DOHH2 (cell line): ENCODE measurements around the gene ZNF23.

ENCODE experiments used
- H3F3A ChIP-seq: fragments of 200-600 bp; sonication (generic), shearing (Covaris generic); 2 replicates; pipeline ENCODE4 v1.6.0; 2016; ENCODE audit warnings: antibody characterized with exemption, mild to moderate bottlenecking; ENCODE audit not compliant: control insufficient read depth, insufficient read depth
- H3K27ac ChIP-seq: fragments of 200-600 bp; sonication (generic); 2 replicates; pipeline ENCODE4 v1.5.1; 2014; ENCODE audit warnings: low read depth, mild to moderate bottlenecking, low read length, moderate library complexity
- H3K27me3 ChIP-seq: fragments of 200-600 bp; sonication (generic); 2 replicates; pipeline ENCODE4 v1.6.1; 2014; ENCODE audit warnings: mild to moderate bottlenecking, low read length, mixed read lengths; ENCODE audit not compliant: control insufficient read depth
- H3K36me3 ChIP-seq: fragments of 200-600 bp; sonication (generic); 2 replicates; pipeline ENCODE4 v1.6.1; 2014; ENCODE audit warnings: mild to moderate bottlenecking, low read length, moderate library complexity, mixed read lengths; ENCODE audit not compliant: control insufficient read depth
- H3K4me1 ChIP-seq: fragments of 200-600 bp; sonication (generic); 2 replicates; pipeline ENCODE4 v1.6.1; 2014; ENCODE audit warnings: mild to moderate bottlenecking, low read length, mixed read lengths; ENCODE audit not compliant: control insufficient read depth
- H3K4me2 ChIP-seq: fragments of 200-600 bp; sonication (generic); 2 replicates; pipeline ENCODE4 v1.6.0; 2014; ENCODE audit warnings: mild to moderate bottlenecking, low read length, moderate library complexity
- H3K4me3 ChIP-seq: fragments of 200-600 bp; sonication (generic); 2 replicates; pipeline ENCODE4 v1.5.1; 2014; ENCODE audit warnings: mild to moderate bottlenecking, low read length, mixed read lengths
- H3K79me2 ChIP-seq: fragments of 200-600 bp; sonication (generic); 2 replicates; pipeline ENCODE4 v1.6.1; 2014; ENCODE audit warnings: mild to moderate bottlenecking, low read length, mixed read lengths; ENCODE audit not compliant: control insufficient read depth
- H3K9me2 ChIP-seq: fragments of 200-600 bp; sonication (generic); replicated peaks from 2 replicates; pipeline ENCODE4 v1.6.1; 2014; ENCODE audit warnings: mild to moderate bottlenecking, low read length, mixed read lengths; ENCODE audit not compliant: control insufficient read depth
- H3K9me3 ChIP-seq: fragments of 200-600 bp; sonication (generic); 2 replicates; pipeline ENCODE4 v1.6.1; 2014; ENCODE audit warnings: antibody characterized with exemption, low read length, mixed read lengths; ENCODE audit not compliant: control insufficient read depth, insufficient read depth
- H4K20me1 ChIP-seq: fragments of 200-600 bp; sonication (generic); 2 replicates; pipeline ENCODE4 v1.6.0; 2014; ENCODE audit warnings: low read depth, mild to moderate bottlenecking, antibody characterized with exemption, low read length, moderate library complexity; ENCODE audit not compliant: control insufficient read depth, insufficient read depth
- EZH2phosphoT487 ChIP-seq: fragments of 200-600 bp; sonication (generic); IDR thresholded peaks from 2 replicates; pipeline ENCODE4 v1.6.1; 2017; ENCODE audit warnings: borderline replicate concordance, mild to moderate bottlenecking, antibody characterized with exemption, low read length, moderate library complexity, mixed read lengths
- TF ChIP-seq, protein P1 (sequence below): fragments of 200-600 bp; sonication (generic); IDR thresholded peaks from one replicate; pipeline ENCODE4 v1.5.1; 2014; ENCODE audit warnings: antibody characterized with exemption, mild to moderate bottlenecking, low read depth, low read length; ENCODE audit not compliant: poor library complexity, severe bottlenecking

ZNF23 gene

DNA sequence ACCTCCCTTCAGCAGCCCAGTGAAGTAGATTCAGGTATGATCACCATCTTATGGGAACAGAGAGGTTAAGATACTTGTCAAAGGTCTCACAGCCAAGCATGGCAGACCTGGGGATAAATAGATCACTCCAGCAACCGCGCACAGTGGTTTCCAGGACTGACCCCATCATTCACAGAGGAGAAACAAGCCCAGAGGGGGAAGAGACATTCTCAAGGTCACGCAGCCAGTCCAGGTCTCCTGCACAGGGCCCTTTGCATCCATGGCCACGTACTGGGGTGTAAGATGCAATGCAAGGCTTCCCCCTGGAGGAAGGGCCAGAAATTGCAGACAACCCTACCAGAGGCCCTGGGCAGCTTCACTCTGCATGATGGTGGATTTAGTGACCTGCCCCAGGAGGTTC, 40.1 kb downstream of the ZNF23 start:
- no peak overlapping the region for H3K4me3 ChIP-seq
- H3K4me2 ChIP-seq, result no peak overlapping the region
- no peaks in the 10 kb centered on the region for H3F3A ChIP-seq
- no peaks in the 10 kb centered on the region for H3K9me2 ChIP-seq
- no peaks in the 10 kb centered on the region for H3K79me2 ChIP-seq
- H3K9me3 ChIP-seq, result no peaks in the 10 kb centered on the region
- TF ChIP-seq, protein P1, sequence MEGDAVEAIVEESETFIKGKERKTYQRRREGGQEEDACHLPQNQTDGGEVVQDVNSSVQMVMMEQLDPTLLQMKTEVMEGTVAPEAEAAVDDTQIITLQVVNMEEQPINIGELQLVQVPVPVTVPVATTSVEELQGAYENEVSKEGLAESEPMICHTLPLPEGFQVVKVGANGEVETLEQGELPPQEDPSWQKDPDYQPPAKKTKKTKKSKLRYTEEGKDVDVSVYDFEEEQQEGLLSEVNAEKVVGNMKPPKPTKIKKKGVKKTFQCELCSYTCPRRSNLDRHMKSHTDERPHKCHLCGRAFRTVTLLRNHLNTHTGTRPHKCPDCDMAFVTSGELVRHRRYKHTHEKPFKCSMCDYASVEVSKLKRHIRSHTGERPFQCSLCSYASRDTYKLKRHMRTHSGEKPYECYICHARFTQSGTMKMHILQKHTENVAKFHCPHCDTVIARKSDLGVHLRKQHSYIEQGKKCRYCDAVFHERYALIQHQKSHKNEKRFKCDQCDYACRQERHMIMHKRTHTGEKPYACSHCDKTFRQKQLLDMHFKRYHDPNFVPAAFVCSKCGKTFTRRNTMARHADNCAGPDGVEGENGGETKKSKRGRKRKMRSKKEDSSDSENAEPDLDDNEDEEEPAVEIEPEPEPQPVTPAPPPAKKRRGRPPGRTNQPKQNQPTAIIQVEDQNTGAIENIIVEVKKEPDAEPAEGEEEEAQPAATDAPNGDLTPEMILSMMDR, result peak; percentile 62
- no peak for TF ChIP-seq EZH2phosphoT487
- H3K27me3 ChIP-seq, result peaks cover 10% of the 10 kb centered on the region; the same call in 1 of the 2 replicates
- H3K4me1 ChIP-seq, result no peaks in the 10 kb centered on the region
- no peaks in the 10 kb centered on the region for H3K36me3 ChIP-seq
- H3K27ac ChIP-seq, result no peak overlapping the region
- no peaks in the 10 kb centered on the region for H4K20me1 ChIP-seq

DNA sequence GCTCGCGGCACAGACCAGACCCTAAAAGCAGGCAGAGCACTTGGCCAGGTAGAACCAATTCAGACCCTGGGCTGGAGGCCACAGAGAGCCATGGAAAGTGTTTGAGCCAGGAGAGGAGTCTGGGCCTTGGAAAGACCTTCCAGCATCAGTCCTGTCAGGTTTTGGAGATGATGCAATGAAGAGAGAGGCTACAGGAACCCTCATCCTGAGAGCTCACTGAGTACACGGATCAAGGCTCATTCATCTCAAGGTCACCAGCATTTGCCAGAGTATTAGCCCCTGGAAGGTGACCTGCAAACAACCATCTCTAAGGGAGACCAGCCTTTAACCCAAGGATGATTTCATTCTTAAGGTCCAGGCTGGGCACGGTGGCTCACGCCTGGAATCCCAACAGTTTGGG, 48.0 kb downstream of the ZNF23 start:
- no peak overlapping the region for H3K4me2 ChIP-seq
- no peak overlapping the region for H3K27ac ChIP-seq
- H3K4me1 ChIP-seq, result peaks cover 4% of the 10 kb centered on the region; the same call in 1 of the 2 replicates
- no peaks in the 10 kb centered on the region for H3K36me3 ChIP-seq
- no peak overlapping the region for H3K4me3 ChIP-seq
- no peaks in the 10 kb centered on the region for H3K9me3 ChIP-seq
- no peaks in the 10 kb centered on the region for H4K20me1 ChIP-seq
- H3F3A ChIP-seq, result no peaks in the 10 kb centered on the region
- H3K79me2 ChIP-seq, result no peaks in the 10 kb centered on the region
- TF ChIP-seq, protein P1, result no peak
- no peak for TF ChIP-seq EZH2phosphoT487
- H3K9me2 ChIP-seq, result no peaks in the 10 kb centered on the region
- peaks cover 17% of the 10 kb centered on the region for H3K27me3 ChIP-seq

DNA sequence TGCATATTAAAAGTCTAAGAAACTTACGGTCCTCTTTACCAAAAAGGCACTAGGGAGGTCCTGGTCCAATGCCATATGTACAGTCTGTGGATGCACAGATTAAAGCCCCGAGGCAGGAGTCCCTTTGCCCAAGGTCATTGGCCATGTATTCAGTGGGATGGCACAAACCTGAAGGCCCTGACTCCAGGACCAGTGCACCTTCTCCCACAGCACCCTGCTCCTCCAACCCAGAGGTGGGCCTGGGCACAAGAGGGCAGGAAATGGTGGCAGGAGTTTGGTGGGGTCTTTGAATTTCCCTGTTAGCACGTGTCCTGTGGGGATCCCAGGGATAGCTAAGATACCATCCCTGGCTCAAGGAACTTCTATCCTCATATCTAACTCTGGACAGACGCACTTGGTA, 48.7 kb downstream of the ZNF23 start:
- no peaks in the 10 kb centered on the region for H4K20me1 ChIP-seq
- no peaks in the 10 kb centered on the region for H3K36me3 ChIP-seq
- no peak overlapping the region for H3K4me3 ChIP-seq
- TF ChIP-seq, protein P1, result no peak
- no peak for TF ChIP-seq EZH2phosphoT487
- no peaks in the 10 kb centered on the region for H3K9me2 ChIP-seq
- H3K27ac ChIP-seq, result no peak overlapping the region
- H3F3A ChIP-seq, result no peaks in the 10 kb centered on the region
- no peak overlapping the region for H3K4me2 ChIP-seq
- no peaks in the 10 kb centered on the region for H3K79me2 ChIP-seq
- no peaks in the 10 kb centered on the region for H3K9me3 ChIP-seq
- H3K4me1 ChIP-seq, result peaks cover 4% of the 10 kb centered on the region; the same call in 1 of the 2 replicates
- peaks cover 13% of the 10 kb centered on the region for H3K27me3 ChIP-seq
